LNCAP (cell line): ENCODE data around the gene AGBL1.

Source experiments
- TF ChIP-seq, protein P1 (sequence below): fragments of 450-650 bp; IDR thresholded peaks from 2 replicates; pipeline ENCODE4 v1.5.1; 2017; ENCODE audit warnings: mild to moderate bottlenecking

Gene AGBL1

DNA sequence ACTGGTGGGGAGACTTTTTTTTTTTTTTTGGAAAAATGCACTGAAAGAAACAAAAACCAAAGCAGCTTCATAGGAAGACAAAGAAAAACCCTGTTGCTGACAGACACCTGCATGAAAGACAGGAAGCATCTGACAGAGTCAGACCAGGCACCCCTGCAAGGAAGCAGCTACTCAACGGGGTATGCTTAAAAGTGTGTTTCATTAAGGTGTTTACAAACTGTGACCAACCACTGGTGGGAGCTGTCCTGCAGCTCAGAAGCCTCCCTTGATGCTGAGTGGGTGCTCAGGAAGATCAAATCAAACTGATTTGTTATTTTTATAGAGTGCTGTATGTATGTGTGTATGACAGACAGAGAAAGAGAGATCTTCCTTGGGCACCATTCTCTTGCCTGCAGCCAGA, 34.7 kb upstream of the AGBL1 start:
- TF ChIP-seq, protein P1, sequence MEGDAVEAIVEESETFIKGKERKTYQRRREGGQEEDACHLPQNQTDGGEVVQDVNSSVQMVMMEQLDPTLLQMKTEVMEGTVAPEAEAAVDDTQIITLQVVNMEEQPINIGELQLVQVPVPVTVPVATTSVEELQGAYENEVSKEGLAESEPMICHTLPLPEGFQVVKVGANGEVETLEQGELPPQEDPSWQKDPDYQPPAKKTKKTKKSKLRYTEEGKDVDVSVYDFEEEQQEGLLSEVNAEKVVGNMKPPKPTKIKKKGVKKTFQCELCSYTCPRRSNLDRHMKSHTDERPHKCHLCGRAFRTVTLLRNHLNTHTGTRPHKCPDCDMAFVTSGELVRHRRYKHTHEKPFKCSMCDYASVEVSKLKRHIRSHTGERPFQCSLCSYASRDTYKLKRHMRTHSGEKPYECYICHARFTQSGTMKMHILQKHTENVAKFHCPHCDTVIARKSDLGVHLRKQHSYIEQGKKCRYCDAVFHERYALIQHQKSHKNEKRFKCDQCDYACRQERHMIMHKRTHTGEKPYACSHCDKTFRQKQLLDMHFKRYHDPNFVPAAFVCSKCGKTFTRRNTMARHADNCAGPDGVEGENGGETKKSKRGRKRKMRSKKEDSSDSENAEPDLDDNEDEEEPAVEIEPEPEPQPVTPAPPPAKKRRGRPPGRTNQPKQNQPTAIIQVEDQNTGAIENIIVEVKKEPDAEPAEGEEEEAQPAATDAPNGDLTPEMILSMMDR, result no peak

DNA sequence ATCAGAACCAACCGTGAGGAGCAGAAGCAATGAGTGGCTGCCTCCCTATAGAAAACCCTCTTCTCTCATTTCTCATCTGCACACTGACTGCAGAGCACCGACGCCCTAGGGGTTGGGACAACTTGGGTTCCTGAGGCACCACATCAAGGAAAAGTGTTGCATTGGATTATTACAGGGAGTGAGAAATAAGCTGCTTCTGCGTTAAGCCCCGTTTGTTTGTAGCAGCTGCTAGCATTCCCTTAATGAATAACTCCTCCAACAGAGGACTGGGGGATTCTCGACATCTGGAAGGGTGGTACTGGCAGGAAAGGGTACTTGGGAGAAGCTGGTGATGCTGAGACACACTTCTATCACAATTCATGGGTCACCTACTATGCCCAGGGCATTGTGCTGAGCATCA, 25.3 kb upstream of the AGBL1 start:
- TF ChIP-seq, protein P1, result no peak

DNA sequence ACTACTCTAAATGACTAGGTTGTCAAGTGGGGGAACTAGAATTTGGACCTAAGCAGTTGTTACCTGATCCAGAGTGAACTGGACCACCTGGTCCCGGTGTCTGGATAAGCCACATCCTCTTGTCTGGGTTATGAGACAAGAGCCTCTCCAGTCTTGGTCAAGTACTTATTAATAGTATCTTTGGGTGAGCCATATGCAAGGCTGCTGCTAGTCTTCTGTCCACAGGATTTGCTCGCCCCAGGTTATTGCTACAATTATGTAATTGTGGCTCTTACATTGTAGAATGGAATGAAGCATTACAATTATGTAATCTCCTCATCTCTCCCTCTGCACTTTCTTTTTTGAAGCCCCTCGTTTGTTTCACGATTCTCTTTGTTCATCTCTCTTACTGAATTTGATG, 24.0 kb upstream of the AGBL1 start:
- TF ChIP-seq, protein P1, result no peak

DNA sequence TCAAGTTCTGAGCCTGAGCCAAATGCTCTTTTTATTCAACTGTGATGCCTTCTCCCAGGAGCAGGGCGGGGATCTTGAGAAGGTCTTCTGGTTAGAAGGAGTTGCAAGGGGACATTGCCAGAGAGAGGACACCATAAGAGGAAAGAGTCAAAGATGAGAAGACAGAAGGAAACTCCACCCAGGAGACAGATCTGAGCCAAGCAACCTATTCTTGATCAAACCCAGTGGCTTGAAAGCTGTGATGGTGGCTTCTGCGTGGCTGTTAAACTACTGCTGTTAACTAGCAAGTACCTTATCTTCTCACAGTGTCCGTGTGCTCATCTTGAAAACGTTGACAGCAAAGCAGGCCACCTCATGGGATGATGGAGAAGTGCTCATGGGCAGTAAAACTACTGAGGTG, 19.8 kb upstream of the AGBL1 start:
- TF ChIP-seq, protein P1, result no peak

DNA sequence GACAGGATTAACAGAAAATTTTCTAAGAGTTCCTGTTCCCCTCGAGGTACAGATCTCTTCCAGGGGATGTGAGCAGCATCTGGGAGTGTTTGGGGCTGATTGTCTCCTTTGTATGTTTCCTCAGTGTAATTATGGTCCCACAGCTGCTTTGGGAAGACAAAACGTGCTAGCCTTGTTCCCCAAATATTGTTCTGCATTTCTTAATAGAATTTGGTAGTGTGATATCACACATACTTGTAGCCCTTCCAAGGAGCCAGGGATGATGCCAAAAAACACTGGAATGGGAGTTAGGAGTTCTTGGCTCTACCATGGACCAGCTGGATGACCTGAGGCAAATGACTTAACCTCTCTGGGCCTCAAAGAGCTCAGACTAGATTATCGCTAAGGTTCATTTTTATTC, 19.0 kb upstream of the AGBL1 start:
- TF ChIP-seq, protein P1, result no peak

DNA sequence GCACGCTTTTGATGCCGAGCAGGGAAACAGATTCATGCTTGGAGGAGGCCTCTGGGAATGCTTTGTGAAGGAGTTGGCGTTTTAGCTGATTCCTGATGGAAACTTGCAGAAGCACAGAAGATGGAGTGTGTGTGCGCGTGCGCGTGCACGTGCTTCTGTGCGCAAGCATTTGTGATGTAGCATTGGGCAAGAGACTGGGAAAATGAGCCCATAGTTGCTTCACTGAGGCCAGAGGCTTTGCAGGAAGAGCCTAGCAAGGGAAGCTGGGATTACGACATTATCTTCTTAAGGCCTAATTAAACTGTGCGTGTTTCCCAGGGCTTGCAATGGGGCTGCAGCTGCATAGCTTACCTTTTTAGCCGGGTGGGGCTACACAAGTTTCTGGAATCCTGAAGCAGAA, 18.1 kb upstream of the AGBL1 start:
- TF ChIP-seq, protein P1, result no peak

DNA sequence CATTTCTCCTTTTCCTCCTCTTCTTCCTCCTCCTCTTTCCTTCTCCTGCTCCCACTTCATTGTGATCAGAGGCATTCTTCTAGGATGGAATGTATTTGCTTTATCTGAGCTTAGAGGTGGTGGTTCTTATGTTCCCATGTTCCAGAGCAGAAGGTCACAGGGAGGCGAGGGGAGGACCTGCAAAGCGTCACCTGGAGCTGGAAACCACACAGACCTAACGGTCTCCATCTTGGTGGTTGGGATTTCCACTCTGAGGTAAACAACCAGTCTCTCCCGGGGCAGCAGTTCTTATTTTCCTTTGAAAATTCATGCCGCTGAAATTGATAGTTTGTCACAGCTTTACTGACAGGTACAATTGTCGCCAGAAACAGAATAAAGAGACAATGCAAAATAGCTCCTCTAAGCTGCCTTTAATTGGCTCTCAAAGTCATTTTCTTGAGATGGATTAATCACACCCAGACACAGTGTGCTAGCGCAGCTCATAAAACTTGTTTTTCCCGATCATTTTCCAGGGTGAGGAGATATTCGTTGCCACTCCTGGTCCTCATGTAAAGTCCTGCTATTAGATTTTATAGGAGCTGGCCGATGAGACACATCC, 16.9 kb upstream of the AGBL1 start:
- TF ChIP-seq, protein P1, result no peak
